Stimulated activated CD8-positive, alpha-beta memory T cell treated with anti-CD3 and anti-CD28 coated beads, Interleukin-7, amount 100 ng/mL, for 1 hour (primary cell): ENCODE measurements around the gene ECE1.
A peak's percentile ranks its signal among the peaks of the same experiment; 100 is the strongest.

Experiments used
- DNase-seq, 2 donors: peaks; one replicate each; pipeline ENCODE4 v3.0.0-alpha.2; 2020; ENCODE audit warnings: low read depth in 2 of 2

Gene ECE1

GRCh38 chr1:21308847-21309652 lies 18.8 kb upstream of the ECE1 start:
- DNase-seq, result no peak

GRCh38 chr1:21308330-21308729 lies 18.1 kb upstream of the ECE1 start:
- DNase-seq, result no peak

GRCh38 chr1:21307663-21308305 lies 17.5 kb upstream of the ECE1 start:
- DNase-seq, result no peak

GRCh38 chr1:21307210-21307609 lies 16.9 kb upstream of the ECE1 start:
- no peak for DNase-seq

- no peak for DNase-seq
Measured at GRCh38 chr1:21305900-21306189, 15.6 kb upstream of the ECE1 start.

- no peak for DNase-seq
Measured at GRCh38 chr1:21305155-21305899, 15.1 kb upstream of the ECE1 start.

GRCh38 chr1:21304488-21304887 lies 14.2 kb upstream of the ECE1 start:
- DNase-seq, result no peak

GRCh38 chr1:21302747-21303715 lies 12.8 kb upstream of the ECE1 start:
- DNase-seq, result no peak

GRCh38 chr1:21301794-21302440 lies 11.7 kb upstream of the ECE1 start:
- DNase-seq, result no peak

- no peak for DNase-seq
Measured at GRCh38 chr1:21300774-21301173, 10.5 kb upstream of the ECE1 start.

GRCh38 chr1:21299780-21300395 lies 9.6 kb upstream of the ECE1 start:
- no peak for DNase-seq

GRCh38 chr1:21298981-21299391 lies 8.7 kb upstream of the ECE1 start:
- no peak for DNase-seq

- no peak for DNase-seq
Measured at GRCh38 chr1:21297975-21298374, 7.7 kb upstream of the ECE1 start.

GRCh38 chr1:21296509-21297354 lies 6.5 kb upstream of the ECE1 start:
- DNase-seq, result no peak

- DNase-seq, result no peak
Measured at GRCh38 chr1:21295545-21295944, 5.3 kb upstream of the ECE1 start.

- DNase-seq, result no peak
Measured at GRCh38 chr1:21295002-21295401, 4.7 kb upstream of the ECE1 start.

GRCh38 chr1:21294266-21294989 lies 4.2 kb upstream of the ECE1 start:
- DNase-seq, result peak; percentile 58 to 63

- peak in 1 of 2 donors; percentile 23 for DNase-seq
Measured at GRCh38 chr1:21293537-21294265, 3.4 kb upstream of the ECE1 start.
